WTC11 (cell line): Measurements from ENCODE around the gene ATG101. TPM values are rescaled to one million over a fixed set of nuclear protein-coding genes. Genes with fewer than 3 reads are reported as not detected.

ENCODE experiments used
- ATAC-seq: fragments of 200-7000 bp; cut with Tn5 transposase; 2 replicates; pipeline ENCODE4 v1.10.0; 2021; ENCODE audit warnings: mild to moderate bottlenecking, moderate library complexity
- Bru-seq: library from RNA; stranded (reverse); fragments of 400-500 nt; gene quantifications from one replicate; lab custom pipeline; 2021; lab: Mats Ljungman, UMichigan
- CTCF ChIA-PET: fragments of 300-600 bp; sonication (Branson Sonifier 250); formaldehyde crosslinking; loops from one replicate; lab custom pipeline; 2021; ENCODE audit warnings: antibody characterized with exemption; lab: Charles Lee
- POLR2A ChIA-PET: fragments of 350-600 bp; sonication (Branson Sonifier 250); formaldehyde crosslinking; loops from one replicate; lab custom pipeline; 2021; ENCODE audit warnings: antibody characterized with exemption; lab: Charles Lee
- DNase-seq: peaks from one replicate; pipeline ENCODE4 v3.0.0; 2021; ENCODE audit warnings: low spot score
- H3K27ac Mint-ChIP-seq: 2 replicates; pipeline ENCODE4 v1.8.0; 2021; ENCODE audit warnings: mixed read lengths
- H3K27me3 Mint-ChIP-seq: 2 replicates; pipeline ENCODE4 v1.8.0; 2021; ENCODE audit warnings: low read depth, mild to moderate bottlenecking, moderate library complexity, mixed read lengths
- H3K36me3 Mint-ChIP-seq: 2 replicates; pipeline ENCODE4 v1.8.0; 2021; ENCODE audit warnings: mixed read lengths
- H3K4me1 Mint-ChIP-seq: 2 replicates; pipeline ENCODE4 v1.8.0; 2022; ENCODE audit warnings: mixed read lengths
- H3K4me3 Mint-ChIP-seq: 2 replicates; pipeline ENCODE4 v1.8.0; 2021; ENCODE audit warnings: mild to moderate bottlenecking, moderate library complexity, mixed read lengths
- H3K9me3 Mint-ChIP-seq: 2 replicates; pipeline ENCODE4 v1.8.0; 2021; ENCODE audit warnings: mixed read lengths
- ATF1 ChIP-seq: sonication (generic); formaldehyde crosslinking; IDR thresholded peaks from 2 replicates; pipeline ENCODE4 v1.8.1; 2023; ENCODE audit warnings: mild to moderate bottlenecking, moderate library complexity, missing genetic modification reagents
- CBFB ChIP-seq: sonication (generic); formaldehyde crosslinking; IDR thresholded peaks from 2 replicates; pipeline ENCODE4 v1.8.1; 2022; ENCODE audit warnings: mild to moderate bottlenecking, low read depth, missing genetic modification reagents
- E2F5 ChIP-seq: sonication (generic); formaldehyde crosslinking; IDR thresholded peaks from 2 replicates; pipeline ENCODE4 v1.8.1; 2022; ENCODE audit warnings: mild to moderate bottlenecking, moderate library complexity, missing genetic modification reagents
- ESRRA ChIP-seq: sonication (generic); formaldehyde crosslinking; IDR thresholded peaks from 2 replicates; pipeline ENCODE4 v1.8.1; 2022; ENCODE audit warnings: mild to moderate bottlenecking, missing genetic modification reagents, borderline replicate concordance
- ETV6 ChIP-seq: sonication (generic); formaldehyde crosslinking; IDR thresholded peaks from 2 replicates; pipeline ENCODE4 v1.8.1; 2022; ENCODE audit warnings: mild to moderate bottlenecking, missing genetic modification reagents
- FOXP1 ChIP-seq: sonication (generic); formaldehyde crosslinking; IDR thresholded peaks from 2 replicates; pipeline ENCODE4 v1.8.0; 2022; ENCODE audit warnings: missing genetic modification reagents, mild to moderate bottlenecking, moderate library complexity, borderline replicate concordance
- IRF2 ChIP-seq: sonication (generic); formaldehyde crosslinking; IDR thresholded peaks from 2 replicates; pipeline ENCODE4 v1.8.0; 2022; ENCODE audit warnings: low read depth, missing genetic modification reagents, borderline replicate concordance
- JAZF1 ChIP-seq: fragments of 250-450 bp; sonication (Bioruptor Pico); IDR thresholded peaks from 2 replicates; pipeline ENCODE4 v1.9.0; 2021; ENCODE audit warnings: moderate library complexity, mild to moderate bottlenecking, inconsistent platforms
- NFE2L1 ChIP-seq: sonication (generic); formaldehyde crosslinking; IDR thresholded peaks from 2 replicates; pipeline ENCODE4 v1.8.1; 2023; ENCODE audit warnings: missing genetic modification reagents
- NFYB ChIP-seq: sonication (generic); formaldehyde crosslinking; conservative IDR thresholded peaks from 2 replicates; pipeline ENCODE4 v1.8.0; 2022; ENCODE audit warnings: low read depth, missing genetic modification reagents
- NR2C2 ChIP-seq: sonication (generic); formaldehyde crosslinking; IDR thresholded peaks from 2 replicates; pipeline ENCODE4 v1.8.0; 2022; ENCODE audit warnings: mild to moderate bottlenecking, missing genetic modification reagents
- NR3C1 ChIP-seq: sonication (generic); formaldehyde crosslinking; conservative IDR thresholded peaks from 2 replicates; pipeline ENCODE4 v1.8.1; 2023; ENCODE audit warnings: low read depth, mild to moderate bottlenecking, missing genetic modification reagents
- RELA ChIP-seq: sonication (generic); formaldehyde crosslinking; IDR thresholded peaks from 2 replicates; pipeline ENCODE4 v1.8.1; 2022; ENCODE audit warnings: missing genetic modification reagents, mild to moderate bottlenecking, borderline replicate concordance
- RORB ChIP-seq: fragments of 250-450 bp; sonication (Bioruptor Pico); IDR thresholded peaks from 2 replicates; pipeline ENCODE4 v1.9.0; 2021; ENCODE audit warnings: mild to moderate bottlenecking
- TEAD1 ChIP-seq: sonication (generic); formaldehyde crosslinking; IDR thresholded peaks from 2 replicates; pipeline ENCODE4 v1.8.0; 2022; ENCODE audit warnings: mild to moderate bottlenecking, missing genetic modification reagents
- TP53 ChIP-seq: sonication (generic); formaldehyde crosslinking; IDR thresholded peaks from 2 replicates; pipeline ENCODE4 v1.8.1; 2023; ENCODE audit warnings: mild to moderate bottlenecking, missing genetic modification reagents
- ZMAT4 ChIP-seq: fragments of 250-450 bp; sonication (Bioruptor Pico); IDR thresholded peaks from 2 replicates; pipeline ENCODE4 v1.9.0; 2021; ENCODE audit warnings: mild to moderate bottlenecking
- ZNF138 ChIP-seq: sonication (generic); formaldehyde crosslinking; conservative IDR thresholded peaks from 2 replicates; pipeline ENCODE4 v1.8.1; 2022; ENCODE audit warnings: mild to moderate bottlenecking, moderate library complexity, missing genetic modification reagents
- ZNF317 ChIP-seq: sonication (generic); formaldehyde crosslinking; IDR thresholded peaks from 2 replicates; pipeline ENCODE4 v1.8.1; 2023; ENCODE audit warnings: low read depth, mild to moderate bottlenecking, moderate library complexity, missing genetic modification reagents, borderline replicate concordance
- ZNF396 ChIP-seq: fragments of 250-450 bp; sonication (Bioruptor Pico); IDR thresholded peaks from 2 replicates; pipeline ENCODE4 v1.8.0; 2021; ENCODE audit warnings: mild to moderate bottlenecking, moderate library complexity, borderline replicate concordance
- ZNF423 ChIP-seq: fragments of 250-450 bp; sonication (Bioruptor Pico); IDR thresholded peaks from 2 replicates; pipeline ENCODE4 v2.1.2; 2022; ENCODE audit warnings: mild to moderate bottlenecking, moderate library complexity
- long read RNA-seq, 3 experiments: library from RNA in 1 of 3; library from capped mRNA in 1 of 3; library from polyadenylated mRNA in 1 of 3; unstranded in 2 of 3; stranded (forward) in 1 of 3; transcript quantifications; one replicate each; pipeline ENCODE4 v2.0.0, GENCODE V29; 2021
- total RNA-seq: library from RNA; stranded (reverse); gene quantifications from 3 replicates; pipeline ENCODE4 v1.2.3, GENCODE V29; 2021
- TF ChIP-seq, protein P1 (sequence below): sonication (generic); formaldehyde crosslinking; IDR thresholded peaks from 2 replicates; pipeline ENCODE4 v1.8.0; 2022; ENCODE audit warnings: missing genetic modification reagents
- TF ChIP-seq, protein P2 (sequence below): sonication (generic); formaldehyde crosslinking; IDR thresholded peaks from 2 replicates; pipeline ENCODE4 v1.8.1; 2022; ENCODE audit warnings: mild to moderate bottlenecking, missing genetic modification reagents, moderate library complexity, borderline replicate concordance
- TF ChIP-seq, protein P3 (sequence below): sonication (generic); formaldehyde crosslinking; IDR thresholded peaks from 2 replicates; pipeline ENCODE4 v1.8.0; 2022; ENCODE audit warnings: mild to moderate bottlenecking, missing genetic modification reagents
- TF ChIP-seq, protein P4 (sequence below): sonication (generic); formaldehyde crosslinking; conservative IDR thresholded peaks from 2 replicates; pipeline ENCODE4 v1.8.1; 2023; ENCODE audit warnings: mild to moderate bottlenecking, low read depth, missing genetic modification reagents, moderate library complexity

ATG101 gene, protein sequence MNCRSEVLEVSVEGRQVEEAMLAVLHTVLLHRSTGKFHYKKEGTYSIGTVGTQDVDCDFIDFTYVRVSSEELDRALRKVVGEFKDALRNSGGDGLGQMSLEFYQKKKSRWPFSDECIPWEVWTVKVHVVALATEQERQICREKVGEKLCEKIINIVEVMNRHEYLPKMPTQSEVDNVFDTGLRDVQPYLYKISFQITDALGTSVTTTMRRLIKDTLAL
- total RNA-seq = 43.3 to 52.1 TPM (median 45.0 TPM) in 3 replicates
- percentile 81 among the genes with signal in this experiment for Bru-seq, nascent RNA
- long read RNA-seq, experiment 1, transcript ATG101-201 (4 exons, 1,439 nt) = major isoform, 131 of 166 reads
- long read RNA-seq, experiment 1, transcript ATG101-207 (4 exons, 846 nt) = minor isoform, 16 of 166 reads
- long read RNA-seq, experiment 1, partial matches to known transcripts = 14 of 166 reads
- long read RNA-seq, experiment 1, other reads (novel, unspliced or antisense) = 5 of 166 reads
- long read RNA-seq, experiment 2, transcript ATG101-207 (4 exons, 846 nt) = minor isoform, 6 of 53 reads
- long read RNA-seq, experiment 2, transcript ATG101-201 (4 exons, 1,439 nt) = major isoform, 32 of 53 reads
- long read RNA-seq, experiment 2, partial matches to known transcripts = 12 of 53 reads
- long read RNA-seq, experiment 2, other reads (novel, unspliced or antisense) = 3 of 53 reads
- long read RNA-seq, experiment 3, transcript ATG101-201 (4 exons, 1,439 nt) = major isoform, 306 of 392 reads
- long read RNA-seq, experiment 3, transcript ATG101-207 (4 exons, 846 nt) = minor isoform, 43 of 392 reads
- long read RNA-seq, experiment 3, partial matches to known transcripts = 27 of 392 reads
- long read RNA-seq, experiment 3, other reads (novel, unspliced or antisense) = 16 of 392 reads

DNA sequence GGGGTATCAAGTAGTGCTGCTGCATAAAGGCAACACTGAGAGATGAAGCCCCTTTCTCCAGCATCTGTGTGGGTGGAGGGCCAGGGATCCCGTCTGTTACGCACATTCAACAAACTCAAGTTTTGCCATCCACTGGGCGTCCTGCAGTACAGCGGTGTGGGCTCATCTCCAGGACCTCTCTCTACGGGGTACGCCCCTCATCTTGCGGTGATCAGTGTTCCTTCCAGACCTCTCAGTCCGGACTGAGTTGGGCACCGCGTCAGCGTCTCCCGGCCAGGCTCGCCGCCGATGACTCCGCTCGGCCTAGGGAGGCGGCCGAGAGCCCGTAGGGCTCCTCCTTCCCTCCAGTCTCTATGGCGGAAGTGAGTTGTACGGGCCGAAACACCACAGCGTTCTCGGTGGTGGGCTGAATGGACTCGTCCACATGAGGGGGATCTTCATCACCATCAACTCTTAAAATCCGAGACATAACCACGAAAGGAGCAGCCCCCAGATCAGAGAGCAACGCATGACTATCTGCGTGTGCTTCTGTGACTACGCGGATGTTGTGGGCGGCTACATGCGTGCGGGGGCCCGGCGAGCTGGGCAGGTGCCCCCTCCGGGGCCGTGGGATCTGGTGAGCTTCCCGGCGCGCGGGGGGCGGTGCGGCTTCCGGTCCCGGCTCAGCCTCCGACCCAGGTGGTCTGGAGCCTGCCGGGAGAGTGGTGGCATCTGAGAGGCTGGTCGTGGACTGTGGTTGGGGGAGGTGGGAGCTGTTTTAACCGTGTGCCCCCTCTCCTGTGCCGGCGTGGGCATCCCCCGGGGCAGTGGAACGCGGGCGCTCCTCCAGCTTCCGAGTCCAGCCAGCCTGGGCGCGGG lies at the start of gene ATG101:
ATG101 (plus strand) TSS at position 652 of the 858 bp plus-strand sequence. CDS start 3,673 bp downstream, outside the sequence.
- peak; percentile 91 for DNase-seq
- Mint-ChIP-seq H3K4me3 (peak within 1 kb of the TSS; percentile 97), H3K27me3 (peaks cover 9% of the 10 kb centered on the region), H3K27ac (peak within 1 kb of the TSS; percentile 99), H3K36me3 (peaks cover 27% of the 10 kb centered on the region), H3K4me1 (peaks cover 14% of the 10 kb centered on the region), H3K9me3 (no peaks in the 10 kb centered on the region)
- ChIA-PET POLR2A (interaction anchor here (0.7 to 4.2 kb wide), 9 partner anchors 10 to 50 kb away, joined by 3 to 17 read pairs (median 3); partner anchors contain the start of genes NR4A1 and SMIM41), CTCF (interaction anchor here (0.6 to 6.7 kb wide), 29 partner anchors 10 to 1647 kb away, joined by 3 to 165 read pairs (median 7); partner anchors contain the start of genes NR4A1, SMIM41 and TAMALIN)
- peak; percentile 98 for ATAC-seq
- no peak for TF ChIP-seq IRF2 (CRISPR knock-in tag)
- no peak for TF ChIP-seq ATF1 (CRISPR knock-in tag)
- peak; percentile 73; the same call in 1 of the 2 replicates for TF ChIP-seq TEAD1
- TF ChIP-seq, protein P1, sequence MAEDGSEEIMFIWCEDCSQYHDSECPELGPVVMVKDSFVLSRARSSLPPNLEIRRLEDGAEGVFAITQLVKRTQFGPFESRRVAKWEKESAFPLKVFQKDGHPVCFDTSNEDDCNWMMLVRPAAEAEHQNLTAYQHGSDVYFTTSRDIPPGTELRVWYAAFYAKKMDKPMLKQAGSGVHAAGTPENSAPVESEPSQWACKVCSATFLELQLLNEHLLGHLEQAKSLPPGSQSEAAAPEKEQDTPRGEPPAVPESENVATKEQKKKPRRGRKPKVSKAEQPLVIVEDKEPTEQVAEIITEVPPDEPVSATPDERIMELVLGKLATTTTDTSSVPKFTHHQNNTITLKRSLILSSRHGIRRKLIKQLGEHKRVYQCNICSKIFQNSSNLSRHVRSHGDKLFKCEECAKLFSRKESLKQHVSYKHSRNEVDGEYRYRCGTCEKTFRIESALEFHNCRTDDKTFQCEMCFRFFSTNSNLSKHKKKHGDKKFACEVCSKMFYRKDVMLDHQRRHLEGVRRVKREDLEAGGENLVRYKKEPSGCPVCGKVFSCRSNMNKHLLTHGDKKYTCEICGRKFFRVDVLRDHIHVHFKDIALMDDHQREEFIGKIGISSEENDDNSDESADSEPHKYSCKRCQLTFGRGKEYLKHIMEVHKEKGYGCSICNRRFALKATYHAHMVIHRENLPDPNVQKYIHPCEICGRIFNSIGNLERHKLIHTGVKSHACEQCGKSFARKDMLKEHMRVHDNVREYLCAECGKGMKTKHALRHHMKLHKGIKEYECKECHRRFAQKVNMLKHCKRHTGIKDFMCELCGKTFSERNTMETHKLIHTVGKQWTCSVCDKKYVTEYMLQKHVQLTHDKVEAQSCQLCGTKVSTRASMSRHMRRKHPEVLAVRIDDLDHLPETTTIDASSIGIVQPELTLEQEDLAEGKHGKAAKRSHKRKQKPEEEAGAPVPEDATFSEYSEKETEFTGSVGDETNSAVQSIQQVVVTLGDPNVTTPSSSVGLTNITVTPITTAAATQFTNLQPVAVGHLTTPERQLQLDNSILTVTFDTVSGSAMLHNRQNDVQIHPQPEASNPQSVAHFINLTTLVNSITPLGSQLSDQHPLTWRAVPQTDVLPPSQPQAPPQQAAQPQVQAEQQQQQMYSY (CRISPR knock-in tag) = no peak
- no peak for TF ChIP-seq ZNF138 (CRISPR knock-in tag)
- TF ChIP-seq, protein P2, sequence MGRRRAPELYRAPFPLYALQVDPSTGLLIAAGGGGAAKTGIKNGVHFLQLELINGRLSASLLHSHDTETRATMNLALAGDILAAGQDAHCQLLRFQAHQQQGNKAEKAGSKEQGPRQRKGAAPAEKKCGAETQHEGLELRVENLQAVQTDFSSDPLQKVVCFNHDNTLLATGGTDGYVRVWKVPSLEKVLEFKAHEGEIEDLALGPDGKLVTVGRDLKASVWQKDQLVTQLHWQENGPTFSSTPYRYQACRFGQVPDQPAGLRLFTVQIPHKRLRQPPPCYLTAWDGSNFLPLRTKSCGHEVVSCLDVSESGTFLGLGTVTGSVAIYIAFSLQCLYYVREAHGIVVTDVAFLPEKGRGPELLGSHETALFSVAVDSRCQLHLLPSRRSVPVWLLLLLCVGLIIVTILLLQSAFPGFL (CRISPR knock-in tag) = no peak
- TF ChIP-seq TP53 (CRISPR knock-in tag) = no peak
- TF ChIP-seq ESRRA (CRISPR knock-in tag) = no peak
- no peak for TF ChIP-seq NR3C1 (CRISPR knock-in tag)
- TF ChIP-seq, protein P3, sequence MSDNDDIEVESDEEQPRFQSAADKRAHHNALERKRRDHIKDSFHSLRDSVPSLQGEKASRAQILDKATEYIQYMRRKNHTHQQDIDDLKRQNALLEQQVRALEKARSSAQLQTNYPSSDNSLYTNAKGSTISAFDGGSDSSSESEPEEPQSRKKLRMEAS (CRISPR knock-in tag) = peak; percentile 69
- no peak for TF ChIP-seq ZMAT4 (CRISPR knock-in tag)
- TF ChIP-seq NFYB (CRISPR knock-in tag) = no peak
- no peak for TF ChIP-seq ZNF396 (CRISPR knock-in tag)
- TF ChIP-seq ZNF317 (CRISPR knock-in tag) = no peak
- TF ChIP-seq, protein P4, sequence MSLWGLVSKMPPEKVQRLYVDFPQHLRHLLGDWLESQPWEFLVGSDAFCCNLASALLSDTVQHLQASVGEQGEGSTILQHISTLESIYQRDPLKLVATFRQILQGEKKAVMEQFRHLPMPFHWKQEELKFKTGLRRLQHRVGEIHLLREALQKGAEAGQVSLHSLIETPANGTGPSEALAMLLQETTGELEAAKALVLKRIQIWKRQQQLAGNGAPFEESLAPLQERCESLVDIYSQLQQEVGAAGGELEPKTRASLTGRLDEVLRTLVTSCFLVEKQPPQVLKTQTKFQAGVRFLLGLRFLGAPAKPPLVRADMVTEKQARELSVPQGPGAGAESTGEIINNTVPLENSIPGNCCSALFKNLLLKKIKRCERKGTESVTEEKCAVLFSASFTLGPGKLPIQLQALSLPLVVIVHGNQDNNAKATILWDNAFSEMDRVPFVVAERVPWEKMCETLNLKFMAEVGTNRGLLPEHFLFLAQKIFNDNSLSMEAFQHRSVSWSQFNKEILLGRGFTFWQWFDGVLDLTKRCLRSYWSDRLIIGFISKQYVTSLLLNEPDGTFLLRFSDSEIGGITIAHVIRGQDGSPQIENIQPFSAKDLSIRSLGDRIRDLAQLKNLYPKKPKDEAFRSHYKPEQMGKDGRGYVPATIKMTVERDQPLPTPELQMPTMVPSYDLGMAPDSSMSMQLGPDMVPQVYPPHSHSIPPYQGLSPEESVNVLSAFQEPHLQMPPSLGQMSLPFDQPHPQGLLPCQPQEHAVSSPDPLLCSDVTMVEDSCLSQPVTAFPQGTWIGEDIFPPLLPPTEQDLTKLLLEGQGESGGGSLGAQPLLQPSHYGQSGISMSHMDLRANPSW (CRISPR knock-in tag) = no peak
- TF ChIP-seq ZNF423 (CRISPR knock-in tag) = peak; percentile 5; the same call in 1 of the 2 replicates
- TF ChIP-seq NFE2L1 = no peak
- no peak for TF ChIP-seq FOXP1 (CRISPR knock-in tag)
- no peak for TF ChIP-seq E2F5 (CRISPR knock-in tag)
- no peak for TF ChIP-seq JAZF1
- no peak for TF ChIP-seq CBFB
- TF ChIP-seq RORB (CRISPR knock-in tag) = no peak
- TF ChIP-seq NR2C2 (CRISPR knock-in tag) = no peak
- TF ChIP-seq RELA (CRISPR knock-in tag) = no peak
- TF ChIP-seq ETV6 (CRISPR knock-in tag) = no peak
